HEK293 (cell line): ENCODE results near the gene ATP6V1F.

Experiments used
- CTCF ChIA-PET: fragments of 350-600 bp; formaldehyde crosslinking; extraction: SDS; loops from one replicate; lab custom pipeline; 2021; ENCODE audit warnings: antibody characterized with exemption; lab: Yijun Ruan, JAX
- POLR2A ChIA-PET: fragments of 300-600 bp; formaldehyde crosslinking; extraction: SDS; loops from one replicate; lab custom pipeline; 2020; ENCODE audit warnings: antibody characterized with exemption, inconsistent platforms; lab: Yijun Ruan, JAX
- H3K27ac ChIP-seq: fragments of 200-500 bp; sonication (Bioruptor generic); 2 replicates; pipeline ENCODE4 v1.5.1; 2014; ENCODE audit warnings: low read depth, low read length, control low read depth, inconsistent platforms; ENCODE audit errors: extremely low read depth
- H3K36me3 ChIP-seq, 2 experiments: fragments of 200-500 bp in 1 of 2; sonication (Bioruptor generic) in 1 of 2; 1 replicate in 1 of 2; 2 replicates in 1 of 2; pipeline ENCODE4 v1.5.1; 2014 to 2017; ENCODE audit warnings: inconsistent platforms in 2 of 2, low read length in 2 of 2; ENCODE audit not compliant: control insufficient read depth in 2 of 2, insufficient read depth in 1 of 2
- H3K4me1 ChIP-seq: fragments of 200-500 bp; sonication (Bioruptor generic); 2 replicates; pipeline ENCODE4 v1.5.1; 2014; ENCODE audit warnings: mild to moderate bottlenecking, low read length, inconsistent platforms; ENCODE audit not compliant: control insufficient read depth, insufficient read depth
- H3K4me3 ChIP-seq: 2 replicates; pipeline ENCODE4 v1.5.1; 2011; ENCODE audit warnings: low read depth, mild to moderate bottlenecking, control low read depth, low read length, moderate library complexity
- H3K9me3 ChIP-seq: fragments of 200-500 bp; sonication (Bioruptor generic); 2 replicates; pipeline ENCODE4 v1.5.1; 2014; ENCODE audit warnings: low read depth, low read length, inconsistent platforms; ENCODE audit not compliant: control insufficient read depth, insufficient read depth
- EGR2 ChIP-seq: fragments of 450-650 bp; formaldehyde crosslinking; IDR thresholded peaks from 2 replicates; pipeline ENCODE4 v1.5.1; 2016; ENCODE audit warnings: low read depth, missing biosample characterization, missing genetic modification characterization
- GLI2 ChIP-seq: fragments of 450-650 bp; formaldehyde crosslinking; IDR thresholded peaks from 2 replicates; pipeline ENCODE4; 2017; ENCODE audit warnings: missing biosample characterization, missing genetic modification characterization, low read depth, borderline replicate concordance
- GLI4 ChIP-seq: fragments of 450-650 bp; formaldehyde crosslinking; IDR thresholded peaks from 2 replicates; pipeline ENCODE4 v1.5.1; 2016; ENCODE audit warnings: missing biosample characterization, missing genetic modification characterization
- GLIS1 ChIP-seq: fragments of 450-650 bp; formaldehyde crosslinking; IDR thresholded peaks from 2 replicates; pipeline ENCODE4 v1.5.1; 2016; ENCODE audit warnings: missing biosample characterization, missing genetic modification characterization
- OSR2 ChIP-seq: fragments of 450-650 bp; formaldehyde crosslinking; IDR thresholded peaks from 2 replicates; pipeline ENCODE4 v1.5.1; 2016; ENCODE audit warnings: missing biosample characterization, missing genetic modification characterization
- SP2 ChIP-seq: fragments of 450-650 bp; formaldehyde crosslinking; IDR thresholded peaks from 2 replicates; pipeline ENCODE4 v1.5.1; 2016; ENCODE audit warnings: missing biosample characterization, missing genetic modification characterization
- YY2 ChIP-seq: fragments of 450-650 bp; formaldehyde crosslinking; IDR thresholded peaks from 2 replicates; pipeline ENCODE4 v1.5.1; 2016; ENCODE audit warnings: missing biosample characterization, missing genetic modification characterization
- ZBTB48 ChIP-seq: fragments of 450-650 bp; formaldehyde crosslinking; IDR thresholded peaks from 2 replicates; pipeline ENCODE4 v1.5.1; 2016; ENCODE audit warnings: missing biosample characterization, missing genetic modification characterization
- ZBTB8A ChIP-seq: fragments of 450-650 bp; formaldehyde crosslinking; IDR thresholded peaks from 2 replicates; pipeline ENCODE4 v1.5.1; 2016; ENCODE audit warnings: missing biosample characterization, missing genetic modification characterization
- ZIC2 ChIP-seq: fragments of 450-650 bp; formaldehyde crosslinking; IDR thresholded peaks from 2 replicates; pipeline ENCODE4 v1.5.1; 2016; ENCODE audit warnings: missing biosample characterization, missing genetic modification characterization
- ZNF133 ChIP-seq: fragments of 450-650 bp; formaldehyde crosslinking; IDR thresholded peaks from 2 replicates; pipeline ENCODE4 v1.5.1; 2016; ENCODE audit warnings: missing biosample characterization, missing genetic modification characterization
- ZNF146 ChIP-seq: fragments of 450-650 bp; formaldehyde crosslinking; IDR thresholded peaks from 2 replicates; pipeline ENCODE4 v1.5.1; 2016; ENCODE audit warnings: missing biosample characterization, missing genetic modification characterization
- ZNF202 ChIP-seq: fragments of 450-650 bp; formaldehyde crosslinking; IDR thresholded peaks from 2 replicates; pipeline ENCODE4 v1.5.1; 2016; ENCODE audit warnings: missing biosample characterization, missing genetic modification characterization, borderline replicate concordance
- ZNF214 ChIP-seq: fragments of 450-650 bp; formaldehyde crosslinking; IDR thresholded peaks from 2 replicates; pipeline ENCODE4 v1.5.1; 2017; ENCODE audit warnings: missing biosample characterization, mild to moderate bottlenecking, missing genetic modification characterization, borderline replicate concordance
- ZNF248 ChIP-seq: fragments of 450-650 bp; formaldehyde crosslinking; IDR thresholded peaks from 2 replicates; pipeline ENCODE4 v1.5.1; 2017; ENCODE audit warnings: missing biosample characterization, missing genetic modification characterization
- ZNF302 ChIP-seq: fragments of 450-650 bp; formaldehyde crosslinking; IDR thresholded peaks from 2 replicates; pipeline ENCODE4 v1.5.1; 2016; ENCODE audit warnings: missing biosample characterization, missing genetic modification characterization, low read depth
- ZNF335 ChIP-seq: fragments of 450-650 bp; formaldehyde crosslinking; conservative IDR thresholded peaks from 2 replicates; pipeline ENCODE4 v1.5.1; 2016; ENCODE audit warnings: missing biosample characterization, missing genetic modification characterization
- ZNF37A ChIP-seq: fragments of 450-650 bp; IDR thresholded peaks from 2 replicates; pipeline ENCODE4 v1.5.1; 2018; ENCODE audit warnings: missing biosample characterization, missing genetic modification characterization
- ZNF560 ChIP-seq: fragments of 450-650 bp; formaldehyde crosslinking; IDR thresholded peaks from 2 replicates; pipeline ENCODE4 v1.5.1; 2017; ENCODE audit warnings: missing biosample characterization, missing genetic modification characterization, borderline replicate concordance
- ZNF571 ChIP-seq: fragments of 450-650 bp; formaldehyde crosslinking; IDR thresholded peaks from 2 replicates; pipeline ENCODE4 v1.5.0; 2017; ENCODE audit warnings: missing biosample characterization, missing genetic modification characterization
- ZNF623 ChIP-seq: fragments of 450-650 bp; formaldehyde crosslinking; IDR thresholded peaks from 2 replicates; pipeline ENCODE4 v1.5.1; 2016; ENCODE audit warnings: missing biosample characterization, missing genetic modification characterization
- ZNF654 ChIP-seq: fragments of 450-650 bp; formaldehyde crosslinking; IDR thresholded peaks from 2 replicates; pipeline ENCODE4 v1.5.1; 2016; ENCODE audit warnings: low read depth, missing biosample characterization, missing genetic modification characterization
- ZNF76 ChIP-seq: fragments of 450-650 bp; formaldehyde crosslinking; IDR thresholded peaks from 2 replicates; pipeline ENCODE4; 2016; ENCODE audit warnings: low read depth, missing biosample characterization, missing genetic modification characterization, borderline replicate concordance
- ZXDB ChIP-seq: fragments of 450-650 bp; formaldehyde crosslinking; IDR thresholded peaks from 2 replicates; pipeline ENCODE4 v1.5.1; 2016; ENCODE audit warnings: missing biosample characterization, missing genetic modification characterization
- TF ChIP-seq, protein P1 (sequence below): fragments of 450-650 bp; formaldehyde crosslinking; IDR thresholded peaks from 2 replicates; pipeline ENCODE4 v1.5.1; 2016; ENCODE audit warnings: missing biosample characterization, missing genetic modification characterization
- TF ChIP-seq, protein P2 (sequence below): IDR thresholded peaks from 2 replicates; pipeline ENCODE4 v1.6.1; 2011; ENCODE audit warnings: mild to moderate bottlenecking, low read depth, low read length, borderline replicate concordance
- TF ChIP-seq, protein P3 (sequence below): fragments of 450-650 bp; formaldehyde crosslinking; IDR thresholded peaks from 2 replicates; pipeline ENCODE4 v1.5.1; 2017; ENCODE audit warnings: missing biosample characterization, missing genetic modification characterization
- TF ChIP-seq, protein P4 (sequence below): fragments of 450-650 bp; formaldehyde crosslinking; IDR thresholded peaks from 2 replicates; pipeline ENCODE4 v1.5.1; 2016; ENCODE audit warnings: missing biosample characterization, missing genetic modification characterization

ATP6V1F gene

DNA sequence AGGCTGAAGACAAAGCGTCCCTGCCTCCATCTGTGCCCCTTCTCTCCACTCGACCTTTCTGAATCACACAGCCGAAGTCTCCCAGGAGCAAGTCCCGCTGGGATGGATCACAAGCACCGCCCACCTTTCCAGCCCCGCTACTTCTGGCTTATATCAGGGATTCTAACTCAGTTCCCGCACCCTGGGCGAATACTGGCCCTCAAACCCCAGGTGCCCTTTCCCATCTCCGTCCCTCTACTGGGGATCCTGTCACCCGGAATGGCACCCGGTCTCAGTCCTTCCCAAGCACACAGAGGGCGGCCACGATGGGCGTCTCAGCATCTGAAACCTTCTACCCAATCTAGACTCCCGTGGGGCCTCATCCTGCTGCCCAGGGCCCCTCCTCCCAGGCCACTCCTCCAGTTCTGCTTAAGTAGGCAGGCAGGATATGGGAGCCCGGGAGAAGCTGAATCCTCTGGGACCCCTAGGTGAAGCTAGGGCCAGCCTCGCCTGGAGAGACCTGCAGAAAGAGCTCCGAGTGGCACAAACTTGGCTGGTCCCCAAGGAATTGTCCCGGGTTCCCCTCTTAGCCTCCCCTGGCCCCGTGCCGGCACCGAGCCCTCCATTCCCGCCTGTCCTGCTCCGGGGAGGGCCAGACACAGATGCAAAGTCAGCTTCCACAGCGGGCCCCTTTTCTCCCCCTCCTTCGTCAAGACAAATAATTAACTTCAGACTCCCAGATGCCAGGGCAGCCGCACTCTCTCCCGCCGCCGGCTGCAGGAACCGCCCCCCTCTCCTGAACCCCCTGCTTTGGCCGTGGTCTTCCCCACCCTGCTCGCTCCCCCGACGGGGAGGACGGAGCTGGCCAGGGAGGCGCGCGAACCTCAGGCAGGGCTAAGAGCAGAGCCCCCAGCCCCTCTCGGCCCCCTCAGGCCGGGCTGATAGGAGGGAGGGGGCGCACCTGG lies 47.2 kb downstream of the ATP6V1F start (continued):
- TF ChIP-seq, protein P1, sequence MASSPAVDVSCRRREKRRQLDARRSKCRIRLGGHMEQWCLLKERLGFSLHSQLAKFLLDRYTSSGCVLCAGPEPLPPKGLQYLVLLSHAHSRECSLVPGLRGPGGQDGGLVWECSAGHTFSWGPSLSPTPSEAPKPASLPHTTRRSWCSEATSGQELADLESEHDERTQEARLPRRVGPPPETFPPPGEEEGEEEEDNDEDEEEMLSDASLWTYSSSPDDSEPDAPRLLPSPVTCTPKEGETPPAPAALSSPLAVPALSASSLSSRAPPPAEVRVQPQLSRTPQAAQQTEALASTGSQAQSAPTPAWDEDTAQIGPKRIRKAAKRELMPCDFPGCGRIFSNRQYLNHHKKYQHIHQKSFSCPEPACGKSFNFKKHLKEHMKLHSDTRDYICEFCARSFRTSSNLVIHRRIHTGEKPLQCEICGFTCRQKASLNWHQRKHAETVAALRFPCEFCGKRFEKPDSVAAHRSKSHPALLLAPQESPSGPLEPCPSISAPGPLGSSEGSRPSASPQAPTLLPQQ (tag by site-specific recombination), result peak; percentile 28; the same call in 1 of the 2 replicates
- TF ChIP-seq ZNF623 (tag by site-specific recombination) (no peak), EGR2 (tag by site-specific recombination) (no peak), SP2 (tag by site-specific recombination) (peak; percentile 54), ZNF654 (tag by site-specific recombination) (no peak), GLIS1 (peak; percentile 32; the same call in 1 of the 2 replicates), ZXDB (tag by site-specific recombination) (no peak), GLI2 (tag by site-specific recombination) (no peak), ZNF76 (tag by site-specific recombination) (peak; percentile 43; the same call in 1 of the 2 replicates), ZBTB8A (tag by site-specific recombination) (peak; percentile 77), ZNF202 (tag by site-specific recombination) (no peak), ZIC2 (peak; percentile 50), ZNF571 (tag by site-specific recombination) (no peak), GLI4 (no peak), ZNF335 (tag by site-specific recombination) (peak; percentile 75)
- TF ChIP-seq, protein P2, sequence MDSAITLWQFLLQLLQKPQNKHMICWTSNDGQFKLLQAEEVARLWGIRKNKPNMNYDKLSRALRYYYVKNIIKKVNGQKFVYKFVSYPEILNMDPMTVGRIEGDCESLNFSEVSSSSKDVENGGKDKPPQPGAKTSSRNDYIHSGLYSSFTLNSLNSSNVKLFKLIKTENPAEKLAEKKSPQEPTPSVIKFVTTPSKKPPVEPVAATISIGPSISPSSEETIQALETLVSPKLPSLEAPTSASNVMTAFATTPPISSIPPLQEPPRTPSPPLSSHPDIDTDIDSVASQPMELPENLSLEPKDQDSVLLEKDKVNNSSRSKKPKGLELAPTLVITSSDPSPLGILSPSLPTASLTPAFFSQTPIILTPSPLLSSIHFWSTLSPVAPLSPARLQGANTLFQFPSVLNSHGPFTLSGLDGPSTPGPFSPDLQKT, result no peak

DNA sequence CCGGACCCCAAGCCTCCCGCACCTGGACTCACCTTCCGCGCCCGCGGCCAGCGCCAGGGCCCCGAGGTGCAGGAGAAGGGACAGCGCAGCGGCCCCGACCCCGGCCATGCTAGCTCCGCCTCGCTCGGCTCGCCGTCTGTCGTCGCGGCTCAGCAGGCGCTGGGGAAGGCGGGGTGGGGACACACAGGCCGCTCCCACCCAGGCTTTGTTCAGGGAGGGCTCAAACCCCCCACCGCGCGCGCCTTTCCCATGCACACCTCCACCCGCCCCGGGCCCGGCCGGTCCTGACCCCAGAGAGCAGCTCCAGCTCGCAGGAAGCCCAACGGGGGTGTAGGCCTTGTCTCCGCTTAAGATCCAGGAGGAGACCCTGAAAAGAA lies 47.9 kb downstream of the ATP6V1F start, which contains the start of gene KCP:
TSS of gene KCP (minus strand) at position 141 of the 377 bp plus-strand sequence. CDS start at position 108, 33 bp downstream.
- TF ChIP-seq OSR2 (tag by site-specific recombination), result no peak
- no peak for TF ChIP-seq ZBTB48 (tag by site-specific recombination)
- TF ChIP-seq YY2 (tag by site-specific recombination), result no peak
- TF ChIP-seq ZNF146 (tag by site-specific recombination), result no peak
- TF ChIP-seq ZBTB8A (tag by site-specific recombination), result no peak
- TF ChIP-seq ZNF214 (tag by site-specific recombination), result no peak
- TF ChIP-seq ZNF133 (tag by site-specific recombination), result no peak
- TF ChIP-seq ZNF560 (tag by site-specific recombination), result no peak
- TF ChIP-seq, protein P3, sequence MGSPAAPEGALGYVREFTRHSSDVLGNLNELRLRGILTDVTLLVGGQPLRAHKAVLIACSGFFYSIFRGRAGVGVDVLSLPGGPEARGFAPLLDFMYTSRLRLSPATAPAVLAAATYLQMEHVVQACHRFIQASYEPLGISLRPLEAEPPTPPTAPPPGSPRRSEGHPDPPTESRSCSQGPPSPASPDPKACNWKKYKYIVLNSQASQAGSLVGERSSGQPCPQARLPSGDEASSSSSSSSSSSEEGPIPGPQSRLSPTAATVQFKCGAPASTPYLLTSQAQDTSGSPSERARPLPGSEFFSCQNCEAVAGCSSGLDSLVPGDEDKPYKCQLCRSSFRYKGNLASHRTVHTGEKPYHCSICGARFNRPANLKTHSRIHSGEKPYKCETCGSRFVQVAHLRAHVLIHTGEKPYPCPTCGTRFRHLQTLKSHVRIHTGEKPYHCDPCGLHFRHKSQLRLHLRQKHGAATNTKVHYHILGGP (tag by site-specific recombination), result no peak
- TF ChIP-seq ZNF37A, result no peak
- TF ChIP-seq, protein P4, sequence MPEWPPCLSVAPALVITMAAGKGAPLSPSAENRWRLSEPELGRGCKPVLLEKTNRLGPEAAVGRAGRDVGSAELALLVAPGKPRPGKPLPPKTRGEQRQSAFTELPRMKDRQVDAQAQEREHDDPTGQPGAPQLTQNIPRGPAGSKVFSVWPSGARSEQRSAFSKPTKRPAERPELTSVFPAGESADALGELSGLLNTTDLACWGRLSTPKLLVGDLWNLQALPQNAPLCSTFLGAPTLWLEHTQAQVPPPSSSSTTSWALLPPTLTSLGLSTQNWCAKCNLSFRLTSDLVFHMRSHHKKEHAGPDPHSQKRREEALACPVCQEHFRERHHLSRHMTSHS (tag by site-specific recombination), result no peak
- no peak for TF ChIP-seq ZNF248 (tag by site-specific recombination)
- no peak for TF ChIP-seq ZNF302 (tag by site-specific recombination)
- Histone ChIP-seq H3K27ac (0 out of 2 replicates have a peak within 1 kb of the TSS, but pooled peaks have one; percentile 14), H3K4me1 (no peaks in the 10 kb centered on the region), H3K36me3 (no peaks in the 10 kb centered on the region), H3K9me3 (no peaks in the 10 kb centered on the region), H3K4me3 (no peak within 1 kb of the TSS)
- ChIA-PET POLR2A (no interaction called here), CTCF (interaction anchor here (0.5 to 0.6 kb wide), 2 partner anchors 307 to 360 kb away, joined by 3 read pairs; no protein-coding TSS in a partner anchor)
